ENCODE measurements around the gene PHLPP1.
"Not testable (repeated sequence)": the region's sequence is repeated elsewhere in the genome, so short reads cannot be mapped to it uniquely, and the experiment has no call there.

GRCh38 chr18:62809445-62809844, 94.1 kb downstream of the PHLPP1 start:
- TF ChIP-seq, protein P1, sequence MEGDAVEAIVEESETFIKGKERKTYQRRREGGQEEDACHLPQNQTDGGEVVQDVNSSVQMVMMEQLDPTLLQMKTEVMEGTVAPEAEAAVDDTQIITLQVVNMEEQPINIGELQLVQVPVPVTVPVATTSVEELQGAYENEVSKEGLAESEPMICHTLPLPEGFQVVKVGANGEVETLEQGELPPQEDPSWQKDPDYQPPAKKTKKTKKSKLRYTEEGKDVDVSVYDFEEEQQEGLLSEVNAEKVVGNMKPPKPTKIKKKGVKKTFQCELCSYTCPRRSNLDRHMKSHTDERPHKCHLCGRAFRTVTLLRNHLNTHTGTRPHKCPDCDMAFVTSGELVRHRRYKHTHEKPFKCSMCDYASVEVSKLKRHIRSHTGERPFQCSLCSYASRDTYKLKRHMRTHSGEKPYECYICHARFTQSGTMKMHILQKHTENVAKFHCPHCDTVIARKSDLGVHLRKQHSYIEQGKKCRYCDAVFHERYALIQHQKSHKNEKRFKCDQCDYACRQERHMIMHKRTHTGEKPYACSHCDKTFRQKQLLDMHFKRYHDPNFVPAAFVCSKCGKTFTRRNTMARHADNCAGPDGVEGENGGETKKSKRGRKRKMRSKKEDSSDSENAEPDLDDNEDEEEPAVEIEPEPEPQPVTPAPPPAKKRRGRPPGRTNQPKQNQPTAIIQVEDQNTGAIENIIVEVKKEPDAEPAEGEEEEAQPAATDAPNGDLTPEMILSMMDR (conservative IDR thresholded peaks at IDR 0.05 in 1 of 2, IDR thresholded peaks at IDR 0.05 in 1 of 2; ENCODE audit: low read depth in 1 of 2, low read length in 2 of 2) = not testable (repeated sequence)
- TF ChIP-seq EZH2 (IDR thresholded peaks at IDR 0.05; ENCODE audit: low read length, missing control alignments) = not testable (repeated sequence)
